ENCODE results near the gene MFSD11. TPM values are rescaled to one million over a fixed set of nuclear protein-coding genes. Genes with fewer than 3 reads are reported as not detected.
A peak's percentile ranks its signal among the peaks of the same experiment; 100 is the strongest.

Gene MFSD11
- total and polyA plus RNA-seq, 4 donors: 12.0 to 57.5 (median 25.0) TPM

- Histone ChIP-seq H3K4me1 (ENCODE audit: control insufficient read depth in 5 of 5, insufficient read depth in 5 of 5, low read length in 5 of 5) (no peaks in the 10 kb centered on the region), H3K27me3 (ENCODE audit: control insufficient read depth in 3 of 3, insufficient read depth in 3 of 3, low read length in 2 of 3) (no peaks in the 10 kb centered on the region), H3K9ac (ENCODE audit: insufficient read depth in 1 of 2, low read length in 2 of 2) (no peak overlapping the region), H3K4me3 (no peak overlapping the region), H3K27ac (ENCODE audit: low read depth in 1 of 2, low read length in 1 of 2) (peak overlapping the region; percentile 14 to 28), H3K36me3 (ENCODE audit: control insufficient read depth in 4 of 4, insufficient read depth in 4 of 4, low read length in 4 of 4) (peaks cover 9 to 31% (median 24%) of the 10 kb centered on the region in 4 donors), H3K9me3 (ENCODE audit: control insufficient read depth in 4 of 4, insufficient read depth in 3 of 4, low read length in 3 of 4) (no peaks in the 10 kb centered on the region)
- ATAC-seq (ENCODE audit: insufficient read depth, low FRiP score) (no peak), DNase-seq (no peak)
- no peak for TF ChIP-seq CTCF (IDR thresholded peaks at IDR 0.05; ENCODE audit: control extremely low read depth, extremely low read depth)
- WGBS, 2 donors: 60 to 83% methylated on average over 6 of the region's 6 CpGs
Observed at GRCh38 chr17:76772842-76773525, 35.1 kb downstream of the MFSD11 start.

- ATAC-seq (ENCODE audit: insufficient read depth, low FRiP score) (no peak), DNase-seq (no peak)
- H3K9me3 ChIP-seq (ENCODE audit: control insufficient read depth in 4 of 4, insufficient read depth in 3 of 4, low read length in 3 of 4): no peaks in the 10 kb centered on the region
- no peak for TF ChIP-seq CTCF (IDR thresholded peaks at IDR 0.05; ENCODE audit: control extremely low read depth, extremely low read depth)
- H3K27ac ChIP-seq (ENCODE audit: low read depth in 1 of 2, low read length in 1 of 2): no peak overlapping the region
- 89 to 92% methylated on average over 10 of the region's 10 CpGs for WGBS, 2 donors
- peaks cover 14 to 35% (median 20%) of the 10 kb centered on the region in 4 donors for H3K36me3 ChIP-seq (ENCODE audit: control insufficient read depth in 4 of 4, insufficient read depth in 4 of 4, low read length in 4 of 4)
- H3K4me3 ChIP-seq: no peak overlapping the region
- no peaks in the 10 kb centered on the region for H3K4me1 ChIP-seq (ENCODE audit: control insufficient read depth in 5 of 5, insufficient read depth in 5 of 5, low read length in 5 of 5)
- H3K9ac ChIP-seq (ENCODE audit: insufficient read depth in 1 of 2, low read length in 2 of 2): no peak overlapping the region
- no peaks in the 10 kb centered on the region for H3K27me3 ChIP-seq (ENCODE audit: control insufficient read depth in 3 of 3, insufficient read depth in 3 of 3, low read length in 2 of 3)
Observed at GRCh38 chr17:76775021-76775600, 37.2 kb downstream of the MFSD11 start.

GRCh38 chr17:76781056-76781982 lies 43.4 kb downstream of the MFSD11 start:
- Histone ChIP-seq H3K27me3 (ENCODE audit: control insufficient read depth in 3 of 3, insufficient read depth in 3 of 3, low read length in 2 of 3) (no peaks in the 10 kb centered on the region), H3K4me1 (ENCODE audit: control insufficient read depth in 5 of 5, insufficient read depth in 5 of 5, low read length in 5 of 5) (no peaks in the 10 kb centered on the region), H3K9me3 (ENCODE audit: control insufficient read depth in 4 of 4, insufficient read depth in 3 of 4, low read length in 3 of 4) (no peaks in the 10 kb centered on the region), H3K27ac (ENCODE audit: low read depth in 1 of 2, low read length in 1 of 2) (no peak overlapping the region), H3K4me3 (no peak overlapping the region), H3K36me3 (ENCODE audit: control insufficient read depth in 4 of 4, insufficient read depth in 4 of 4, low read length in 4 of 4) (peaks cover 7 to 19% (median 12%) of the 10 kb centered on the region in 4 donors), H3K9ac (ENCODE audit: insufficient read depth in 1 of 2, low read length in 2 of 2) (no peak overlapping the region)
- ATAC-seq (ENCODE audit: insufficient read depth, low FRiP score): no peak
- no peak for TF ChIP-seq CTCF (IDR thresholded peaks at IDR 0.05; ENCODE audit: control extremely low read depth, extremely low read depth)
- whole genome bisulfite sequencing, 2 donors: 93% methylated on average over 12 of the region's 12 CpGs
- no peak for DNase-seq

Data from lung (tissue), 12 donors.